BLaER1 treated with 17β-estradiol and CSF1 and Interleukin-3, amounts not matched to agents 10 nM and 100 nM (cell line): ENCODE results near the gene CHRNA4.
"Not testable (repeated sequence)": the region's sequence is repeated elsewhere in the genome, so short reads cannot be mapped to it uniquely, and the experiment has no call there.

Experiments used
- H3K27ac ChIP-seq, 11 experiments: shearing (Covaris generic); formaldehyde crosslinking; 2 replicates each; pipeline ENCODE4 v1.8.1; 2022
- H3K27me3 ChIP-seq, 11 experiments: shearing (Covaris generic); formaldehyde crosslinking; 2 replicates each; pipeline ENCODE4 v1.8.1; 2022
- H3K36me3 ChIP-seq, 11 experiments: shearing (Covaris generic); formaldehyde crosslinking; 2 replicates each; pipeline ENCODE4 v1.8.1; 2022
- H3K4me1 ChIP-seq, 10 experiments: shearing (Covaris generic); formaldehyde crosslinking; 2 replicates each; pipeline ENCODE4 v1.8.1; 2022
- H3K4me2 ChIP-seq, 11 experiments: shearing (Covaris generic); formaldehyde crosslinking; 2 replicates each; pipeline ENCODE4 v1.8.1; 2022
- H3K4me3 ChIP-seq, 10 experiments: shearing (Covaris generic); formaldehyde crosslinking; 2 replicates each; pipeline ENCODE4 v1.8.1; 2022
- H3K9ac ChIP-seq, 11 experiments: shearing (Covaris generic); formaldehyde crosslinking; 2 replicates each; pipeline ENCODE4 v1.8.1; 2022
- H3K9me3 ChIP-seq, 11 experiments: shearing (Covaris generic); formaldehyde crosslinking; replicated peaks in 1 of 11; 2 replicates each; pipeline ENCODE4 v1.8.1; 2022
- H4K20me1 ChIP-seq, 11 experiments: shearing (Covaris generic); formaldehyde crosslinking; 2 replicates each; pipeline ENCODE4 v1.8.1; 2022
- Cebpa-rat ChIP-seq, 11 experiments: shearing (Covaris generic); IDR thresholded peaks; 2 replicates each; pipeline ENCODE4 v1.8.1; 2022

The CHRNA4 gene

DNA sequence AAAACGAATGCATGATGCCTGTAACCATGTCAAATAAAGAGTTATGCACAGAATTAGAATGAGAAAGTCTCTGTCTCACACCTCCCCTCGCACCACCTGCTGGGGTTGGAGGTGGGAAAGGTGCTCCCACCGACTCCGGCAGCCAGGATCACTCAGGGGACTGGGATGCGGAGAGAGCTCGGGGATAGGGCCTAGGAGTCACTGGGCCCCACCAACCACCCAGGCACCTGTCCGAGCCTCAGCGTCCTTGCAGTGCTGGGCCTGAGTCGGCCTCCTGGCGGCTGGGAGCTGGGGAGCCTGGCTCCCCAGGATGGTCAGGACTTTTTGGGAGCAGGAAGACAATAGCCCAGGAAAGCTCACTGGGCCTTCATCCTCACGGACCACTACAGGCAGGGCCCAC is 22.4 kb upstream of the CHRNA4 start:
- peaks cover 38 to 51% (median 44%) of the 10 kb centered on the region in 11 experiments for H3K9me3 ChIP-seq

GRCh38 chr20:63382551-63383300 is 21.6 kb upstream of the CHRNA4 start:
- H3K4me1 ChIP-seq: no peaks in the 10 kb centered on the region; a peak in 1 of 20 replicates
- no peak overlapping the region for H3K27ac ChIP-seq
- H3K9ac ChIP-seq: no peak overlapping the region
- no peak overlapping the region for H3K4me2 ChIP-seq
- H3K9me3 ChIP-seq: peaks cover 38 to 48% (median 44%) of the 10 kb centered on the region in 11 experiments
- H3K27me3 ChIP-seq: peaks cover 3 to 27% (median 16%) of the 10 kb centered on the region in 11 experiments; a peak in 19 of 22 replicates
- H4K20me1 ChIP-seq: peaks cover 0 to 21% (median 0%) of the 10 kb centered on the region in 11 experiments; a peak in 4 of 22 replicates
- H3K36me3 ChIP-seq: no peaks in the 10 kb centered on the region
- H3K4me3 ChIP-seq: no peak overlapping the region
- TF ChIP-seq Cebpa-rat (IDR thresholded peaks at IDR 0.05): no peak

More for the DNA sequence above, 22.4 kb upstream of the CHRNA4 start:
- no peaks in the 10 kb centered on the region for H3K36me3 ChIP-seq
- H3K4me3 ChIP-seq: no peak overlapping the region
- no peak for TF ChIP-seq Cebpa-rat (IDR thresholded peaks at IDR 0.05)
- no peaks in the 10 kb centered on the region; a peak in 1 of 20 replicates for H3K4me1 ChIP-seq
- H3K9ac ChIP-seq: no peak overlapping the region
- H4K20me1 ChIP-seq: peaks cover 0 to 13% (median 0%) of the 10 kb centered on the region in 11 experiments; a peak in 4 of 22 replicates
- no peak overlapping the region for H3K4me2 ChIP-seq
- H3K27me3 ChIP-seq: peaks cover 0 to 19% (median 8%) of the 10 kb centered on the region in 11 experiments; a peak in 10 of 22 replicates
- H3K27ac ChIP-seq: no peak overlapping the region

DNA sequence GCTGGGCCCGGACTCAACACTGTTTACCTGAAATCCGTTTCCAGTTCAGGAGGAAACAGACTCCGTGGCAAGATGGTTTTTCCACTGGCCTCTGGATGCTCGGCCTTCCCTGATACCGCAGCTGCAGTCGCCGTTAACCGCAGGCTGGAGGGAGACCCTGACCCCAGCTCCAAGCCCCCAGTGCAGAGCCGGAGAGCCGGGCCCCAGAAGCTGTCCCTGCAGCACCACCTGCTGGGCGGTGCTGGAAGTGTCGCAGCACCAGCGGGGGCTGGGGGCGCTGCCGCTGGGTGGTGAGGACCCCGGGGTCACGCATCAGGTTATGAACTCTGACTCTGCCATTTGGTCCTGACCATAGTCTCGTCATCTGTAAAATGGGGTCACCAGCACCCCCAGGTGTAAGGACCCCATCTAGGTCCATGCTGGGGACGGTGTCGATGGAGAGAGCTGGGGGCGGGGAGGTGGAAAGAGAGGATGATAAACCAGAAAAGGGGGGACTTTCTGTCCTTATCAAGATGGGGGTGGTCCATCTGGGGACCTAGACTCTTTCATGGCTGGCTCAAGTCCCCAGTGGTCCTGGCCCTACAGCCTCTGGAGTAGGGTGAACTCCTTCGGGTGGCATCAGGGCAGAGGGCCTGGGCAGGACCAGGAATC is 20.8 kb upstream of the CHRNA4 start:
- TF ChIP-seq Cebpa-rat (IDR thresholded peaks at IDR 0.05): no peak
- peaks cover 31 to 40% (median 37%) of the 10 kb centered on the region in 11 experiments for H3K9me3 ChIP-seq
- H3K4me2 ChIP-seq: no peak overlapping the region
- H3K27ac ChIP-seq: no peak overlapping the region
- no peaks in the 10 kb centered on the region for H3K36me3 ChIP-seq
- peaks cover 7 to 35% (median 24%) of the 10 kb centered on the region in 11 experiments for H3K27me3 ChIP-seq
- H3K4me3 ChIP-seq: no peak overlapping the region
- H4K20me1 ChIP-seq: peaks cover 0 to 29% (median 0%) of the 10 kb centered on the region in 11 experiments; a peak in 6 of 22 replicates
- no peak overlapping the region for H3K9ac ChIP-seq
- H3K4me1 ChIP-seq: peaks cover 0 to 3% (median 0%) of the 10 kb centered on the region in 10 experiments; a peak in 1 of 20 replicates

DNA sequence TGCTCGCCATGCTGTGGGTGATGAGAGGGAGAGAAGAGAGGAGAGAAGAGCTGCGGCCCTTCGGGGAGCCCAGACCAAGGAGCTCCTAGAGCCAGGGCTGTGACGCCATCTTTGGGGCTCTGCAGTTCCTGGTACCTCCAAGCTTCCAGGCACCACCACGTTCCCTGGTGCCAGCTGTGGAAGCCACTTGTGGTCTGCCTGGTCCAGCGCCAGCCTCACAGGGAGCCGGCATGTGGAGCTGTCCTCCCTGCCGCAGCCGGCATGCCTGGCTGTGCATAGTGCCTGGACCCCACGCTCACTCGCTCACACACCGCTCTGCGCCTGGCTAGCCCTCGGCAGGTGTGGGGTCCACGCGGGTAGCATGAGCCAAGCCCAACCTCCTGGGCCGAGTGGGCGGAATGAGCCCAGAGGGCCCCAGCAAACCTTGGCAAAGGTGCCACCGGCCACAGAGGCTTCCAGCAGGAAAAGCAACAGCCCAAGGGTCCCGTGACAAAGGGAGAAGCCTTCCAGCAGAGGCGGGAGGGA is 19.3 kb upstream of the CHRNA4 start:
- Histone ChIP-seq H3K9me3 (peaks cover 16 to 25% (median 22%) of the 10 kb centered on the region in 11 experiments), H3K4me3 (no peak overlapping the region), H3K9ac (no peak overlapping the region), H3K27me3 (peaks cover 12 to 44% (median 33%) of the 10 kb centered on the region in 11 experiments), H3K36me3 (no peaks in the 10 kb centered on the region), H3K4me1 (peaks cover 0 to 3% (median 0%) of the 10 kb centered on the region in 10 experiments; a peak in 1 of 20 replicates), H3K4me2 (no peak overlapping the region), H4K20me1 (peaks cover 0 to 36% (median 0%) of the 10 kb centered on the region in 11 experiments; a peak in 8 of 22 replicates), H3K27ac (no peak overlapping the region)
- TF ChIP-seq Cebpa-rat (IDR thresholded peaks at IDR 0.05): no peak

DNA sequence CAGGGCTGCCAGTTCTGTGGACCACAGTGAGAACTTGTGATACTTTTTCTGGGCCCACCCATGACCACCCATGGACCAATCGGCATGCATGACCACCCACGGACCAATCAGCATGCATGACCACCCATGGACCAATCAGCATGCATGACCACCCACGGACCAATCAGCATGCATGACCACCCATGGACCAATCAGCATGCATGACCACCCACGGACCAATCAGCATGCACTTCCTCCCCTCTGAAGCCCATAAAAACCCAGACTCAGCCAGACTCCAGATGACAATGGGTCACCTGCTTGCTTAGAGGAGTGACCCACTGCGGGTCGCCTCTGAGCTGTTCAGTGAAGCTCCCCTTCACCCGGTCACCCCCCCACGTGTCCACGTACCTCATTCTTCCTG is 18.7 kb upstream of the CHRNA4 start:
- not testable (repeated sequence) for H3K27ac ChIP-seq, H3K9ac ChIP-seq
- peaks cover 17 to 50% (median 37%) of the 10 kb centered on the region in 11 experiments for H3K27me3 ChIP-seq

DNA sequence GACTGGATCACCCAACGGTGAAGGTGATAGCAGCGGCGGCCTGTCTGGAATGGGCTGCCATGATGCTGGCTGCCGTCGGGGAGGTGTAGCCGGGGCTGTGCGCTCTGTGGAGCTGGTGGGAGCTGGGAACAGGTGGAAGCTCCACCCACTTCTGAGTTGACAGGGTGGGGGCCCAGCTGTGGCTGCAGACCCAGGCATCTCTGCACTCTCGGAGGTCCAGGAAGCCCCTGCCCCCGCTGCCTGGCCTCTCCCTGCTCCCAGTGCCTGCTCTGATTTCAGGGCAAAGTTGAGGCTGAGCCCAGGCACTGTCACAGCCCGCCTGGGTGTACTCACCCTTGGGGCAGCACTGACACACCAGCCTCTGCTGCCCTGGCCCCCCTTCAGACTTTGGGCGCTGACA is 18.1 kb upstream of the CHRNA4 start:
- Histone ChIP-seq H3K4me2 (no peak overlapping the region), H3K9me3 (peaks cover 5 to 14% (median 11%) of the 10 kb centered on the region in 11 experiments; a peak in 17 of 22 replicates), H4K20me1 (peaks cover 0 to 44% (median 0%) of the 10 kb centered on the region in 11 experiments; a peak in 9 of 22 replicates), H3K36me3 (no peaks in the 10 kb centered on the region), H3K4me3 (no peak overlapping the region), H3K27ac (no peak overlapping the region), H3K9ac (no peak overlapping the region), H3K4me1 (peaks cover 0 to 3% (median 0%) of the 10 kb centered on the region in 10 experiments; a peak in 1 of 20 replicates), H3K27me3 (peaks cover 23 to 55% (median 42%) of the 10 kb centered on the region in 11 experiments)
- no peak for TF ChIP-seq Cebpa-rat (IDR thresholded peaks at IDR 0.05)

More for the DNA sequence above, 18.7 kb upstream of the CHRNA4 start:
- H3K4me2 ChIP-seq, H3K36me3 ChIP-seq, H3K4me1 ChIP-seq, H3K4me3 ChIP-seq: not testable (repeated sequence)
- Histone ChIP-seq H3K9me3 (peaks cover 11 to 19% (median 16%) of the 10 kb centered on the region in 11 experiments; a peak in 21 of 22 replicates), H4K20me1 (peaks cover 0 to 39% (median 0%) of the 10 kb centered on the region in 11 experiments; a peak in 9 of 22 replicates)

DNA sequence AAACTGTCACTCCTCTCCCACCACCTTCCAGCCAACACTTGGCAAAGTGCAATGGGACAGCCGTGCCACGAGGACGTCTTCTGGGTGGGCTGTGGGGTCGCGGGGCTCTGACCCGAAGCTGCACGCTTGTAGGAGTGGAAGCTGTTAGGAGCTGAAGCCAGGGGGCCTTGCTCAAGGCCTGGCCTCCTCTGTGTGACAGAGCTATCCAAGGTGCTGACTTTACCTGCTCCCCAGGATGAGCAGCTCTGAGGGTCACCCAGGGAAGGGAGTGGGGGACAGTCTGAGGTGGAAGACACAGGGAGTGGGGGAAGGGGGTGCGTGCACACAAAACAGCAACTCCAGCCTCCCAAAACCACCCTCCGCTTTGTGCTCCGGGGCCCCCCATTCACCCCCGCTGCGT is 17.5 kb upstream of the CHRNA4 start:
- H3K27ac ChIP-seq: no peak overlapping the region
- TF ChIP-seq Cebpa-rat (IDR thresholded peaks at IDR 0.05): no peak
- peaks cover 29 to 62% (median 49%) of the 10 kb centered on the region in 11 experiments for H3K27me3 ChIP-seq

GRCh38 chr20:63377951-63378381 is 16.8 kb upstream of the CHRNA4 start:
- Histone ChIP-seq H3K4me2 (no peak overlapping the region), H3K27me3 (peaks cover 36 to 66% (median 55%) of the 10 kb centered on the region in 11 experiments), H3K9me3 (peaks cover 5 to 12% (median 9%) of the 10 kb centered on the region in 11 experiments; a peak in 15 of 22 replicates), H3K9ac (no peak overlapping the region), H3K4me3 (no peak overlapping the region), H4K20me1 (peaks cover 0 to 58% (median 0%) of the 10 kb centered on the region in 11 experiments; a peak in 10 of 22 replicates), H3K36me3 (no peaks in the 10 kb centered on the region), H3K4me1 (peaks cover 0 to 4% (median 0%) of the 10 kb centered on the region in 10 experiments; a peak in 2 of 20 replicates), H3K27ac (no peak overlapping the region)
- no peak for TF ChIP-seq Cebpa-rat (IDR thresholded peaks at IDR 0.05)

More for the DNA sequence above, 17.5 kb upstream of the CHRNA4 start:
- Histone ChIP-seq H3K36me3 (no peaks in the 10 kb centered on the region), H3K9ac (no peak overlapping the region), H3K4me3 (no peak overlapping the region), H3K9me3 (peaks cover 5 to 12% (median 9%) of the 10 kb centered on the region in 11 experiments; a peak in 15 of 22 replicates), H3K4me2 (no peak overlapping the region), H4K20me1 (peaks cover 0 to 51% (median 0%) of the 10 kb centered on the region in 11 experiments; a peak in 10 of 22 replicates), H3K4me1 (peaks cover 0 to 3% (median 0%) of the 10 kb centered on the region in 10 experiments; a peak in 1 of 20 replicates)
